GM21737 (cell line): ENCODE measurements around the gene PRG3.
"Not testable (repeated sequence)": the region's sequence is repeated elsewhere in the genome, so short reads cannot be mapped to it uniquely, and the experiment has no call there.

Experiments
- ATAC-seq: cut with Tn5 transposase; IDR thresholded peaks from one replicate; pipeline ENCODE4 v1.9.1; 2021; ENCODE audit warnings: mild to moderate bottlenecking, moderate library complexity; ENCODE audit not compliant: unreplicated experiment

Gene PRG3

DNA sequence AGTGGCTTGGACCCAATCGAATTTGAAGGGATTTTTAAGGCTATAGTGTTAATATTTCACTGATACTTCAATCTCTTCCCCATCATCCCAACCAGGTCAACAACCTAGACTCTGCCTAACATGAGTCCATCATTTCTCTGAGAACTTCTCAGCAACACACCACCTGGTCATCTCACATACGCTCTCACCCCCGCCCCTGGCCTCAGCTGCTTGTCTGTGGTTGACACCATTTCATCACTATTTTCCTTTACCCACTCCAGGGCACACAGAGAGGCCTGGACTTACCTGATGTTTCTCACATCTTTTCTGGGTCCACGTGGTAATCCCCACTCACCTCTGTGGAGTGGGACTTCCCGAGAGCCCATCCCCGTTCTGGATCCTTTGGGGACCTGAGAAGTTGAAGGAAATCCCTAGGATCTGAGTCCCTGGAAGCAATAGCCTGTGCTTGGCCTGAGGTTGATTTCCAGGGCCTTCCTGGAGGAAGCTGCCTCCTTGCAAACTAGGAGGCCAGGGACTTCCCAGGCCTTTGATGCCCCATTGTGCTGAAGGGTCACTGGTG, 39.6 kb downstream of the PRG3 start:
- ATAC-seq = no peak

DNA sequence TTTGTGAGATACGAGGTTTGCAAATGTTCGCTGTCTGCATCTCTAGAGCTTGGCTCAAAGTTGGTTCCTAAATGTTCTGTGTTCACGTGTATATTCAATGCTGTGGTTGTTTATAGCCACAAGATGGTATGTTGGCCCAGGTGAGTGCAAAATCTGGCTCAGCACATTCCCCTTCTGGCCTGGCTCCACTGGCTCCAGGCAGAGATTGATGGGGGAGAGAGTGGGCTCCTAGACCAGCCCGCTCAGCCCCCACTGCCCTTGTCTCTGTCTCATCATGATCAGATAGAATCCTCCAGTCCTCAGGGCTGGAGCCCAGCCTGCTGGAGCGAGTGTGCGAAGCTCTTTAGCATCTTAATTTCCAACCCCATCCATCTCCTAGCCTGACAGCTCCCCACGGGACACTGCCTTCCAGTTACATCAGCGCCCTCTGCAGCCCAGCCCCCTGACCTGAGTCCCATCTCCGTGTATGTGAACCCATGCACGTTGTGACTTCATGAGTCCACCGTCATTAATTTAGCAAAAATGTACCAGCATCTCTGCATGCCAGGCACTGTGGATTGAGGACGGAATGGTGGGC, 40.8 kb downstream of the PRG3 start:
- no peak for ATAC-seq

DNA sequence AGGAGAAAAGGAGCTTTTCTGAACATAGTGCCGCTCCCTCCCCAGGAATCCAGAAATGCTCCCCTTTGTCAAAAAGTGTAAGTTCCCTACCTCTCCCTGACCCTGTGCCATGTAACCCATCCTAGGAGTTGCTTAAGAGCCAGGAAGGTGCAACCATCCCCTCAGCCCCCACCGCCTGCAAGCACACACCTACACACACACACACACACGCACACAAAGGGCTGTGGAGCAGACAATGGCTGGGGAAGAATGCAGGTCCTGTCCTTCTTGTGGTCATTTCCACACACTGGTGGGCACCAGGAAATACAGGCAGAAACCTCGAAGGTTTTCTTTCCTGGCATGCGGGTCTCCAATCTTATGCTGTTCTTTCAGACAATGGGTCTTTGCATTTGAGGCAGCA, 41.6 kb downstream of the PRG3 start:
- no peak for ATAC-seq

DNA sequence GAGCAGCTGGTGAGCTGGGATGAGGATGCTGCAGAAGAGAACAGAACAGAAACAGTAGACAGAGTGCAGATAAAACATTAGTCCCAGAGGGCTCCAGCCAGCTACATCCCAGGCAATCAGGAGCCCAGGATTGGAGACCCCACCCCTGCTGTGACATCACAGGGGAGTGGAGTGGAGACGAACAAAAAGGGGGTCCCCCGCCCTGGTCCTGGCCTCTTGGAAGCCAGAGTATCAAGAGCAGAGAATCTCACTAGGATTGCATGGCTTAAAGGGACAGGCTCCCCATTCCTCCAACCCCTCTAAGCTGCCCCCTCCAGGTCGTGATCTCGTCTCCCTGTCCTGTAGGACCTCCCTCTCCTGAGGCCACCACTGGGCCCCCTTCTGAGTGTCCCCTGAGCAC, 42.8 kb downstream of the PRG3 start, which contains the start of gene P2RX3:
Gene P2RX3 (plus strand): TSS at position 211 of the 400 bp plus-strand sequence. CDS start 199 bp downstream, outside the sequence.
- no peak for ATAC-seq

DNA sequence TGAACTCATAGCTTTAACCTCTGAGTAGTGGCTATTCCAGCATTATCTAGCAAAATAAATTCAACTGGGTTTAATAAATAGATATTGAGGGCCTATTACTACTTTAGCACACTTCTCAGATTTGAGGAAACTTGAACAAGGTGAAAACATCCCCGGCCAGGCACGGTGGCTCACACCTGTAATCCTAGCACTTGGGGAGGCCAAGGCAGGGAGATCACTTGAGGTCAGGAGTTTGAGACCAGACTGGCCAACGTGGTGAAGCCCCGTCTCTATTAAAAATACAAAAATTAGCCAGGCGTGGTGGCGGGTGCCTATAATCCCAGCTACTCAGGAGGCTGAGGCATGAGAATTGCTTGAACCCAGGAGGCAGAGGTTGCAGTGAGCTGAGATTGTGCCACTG, 44.1 kb downstream of the PRG3 start:
- not testable (repeated sequence) for ATAC-seq

DNA sequence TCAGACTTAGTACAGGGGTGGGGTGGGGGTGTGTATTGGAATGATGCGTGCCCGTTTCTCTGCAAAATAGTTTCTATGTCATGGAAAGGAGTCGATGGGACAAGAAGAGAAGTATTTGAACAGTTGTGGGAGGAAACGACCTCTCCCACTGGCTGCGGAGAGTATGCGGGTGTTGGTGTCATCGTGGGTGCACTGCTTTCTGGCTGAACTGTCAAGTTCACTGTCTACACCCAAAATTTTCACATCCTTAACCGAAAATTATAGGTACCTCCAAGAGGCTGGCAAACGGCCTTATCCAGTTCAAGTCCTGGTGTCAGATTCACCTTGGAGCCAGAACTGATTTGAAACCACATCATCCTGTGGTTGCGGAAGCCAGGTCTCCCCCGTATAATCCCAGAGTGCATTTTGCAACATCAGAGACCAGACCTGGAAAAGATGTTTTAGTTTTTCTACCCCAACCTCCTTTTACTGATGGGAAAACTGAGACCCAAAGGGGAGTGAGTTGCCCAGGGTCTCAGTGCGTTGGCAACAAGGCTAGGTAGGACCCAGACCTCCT, 44.8 kb downstream of the PRG3 start:
- ATAC-seq = peak; percentile 0

DNA sequence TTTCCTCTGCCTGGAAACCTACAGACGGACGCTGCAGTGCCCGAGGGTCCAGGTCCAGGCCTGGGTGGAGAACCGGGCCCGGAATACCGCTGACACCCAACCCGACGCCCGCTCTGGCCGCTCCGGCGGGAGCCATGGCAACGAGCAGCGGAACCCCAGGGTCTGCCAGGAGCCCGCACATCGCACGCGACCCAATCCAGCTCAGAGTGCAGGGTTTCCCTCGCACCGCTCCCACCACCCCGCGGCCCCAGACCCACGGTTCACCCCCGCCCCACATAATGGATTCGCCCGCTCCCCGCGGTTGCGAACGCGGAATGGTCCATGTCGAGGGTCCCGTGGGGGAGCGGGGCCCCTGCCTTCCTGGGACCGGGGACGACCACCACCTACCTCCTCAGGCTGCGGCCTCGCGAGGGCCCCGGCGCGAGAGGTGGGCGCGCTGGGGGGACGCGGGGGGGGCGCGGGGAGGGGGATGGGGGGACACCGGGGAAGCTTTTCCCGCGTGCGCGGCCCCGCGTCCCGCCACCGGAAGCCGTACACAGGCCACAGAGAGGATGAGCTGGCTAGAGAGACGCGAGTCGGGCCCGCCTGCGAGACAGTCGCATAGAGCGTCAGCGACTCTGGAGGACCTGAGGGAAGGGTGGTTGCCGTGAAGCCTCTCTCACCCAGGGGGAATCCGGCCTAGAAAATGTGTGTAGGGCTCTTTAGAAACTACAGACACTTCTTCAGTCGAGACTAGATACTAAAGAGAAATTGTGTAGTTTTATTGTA, 45.4 kb downstream of the PRG3 start, which contains the start of gene SSRP1:
Gene SSRP1 (minus strand): TSS at position 550 of the 768 bp plus-strand sequence. CDS start 771 bp downstream, outside the sequence.
- ATAC-seq = peak; percentile 99

DNA sequence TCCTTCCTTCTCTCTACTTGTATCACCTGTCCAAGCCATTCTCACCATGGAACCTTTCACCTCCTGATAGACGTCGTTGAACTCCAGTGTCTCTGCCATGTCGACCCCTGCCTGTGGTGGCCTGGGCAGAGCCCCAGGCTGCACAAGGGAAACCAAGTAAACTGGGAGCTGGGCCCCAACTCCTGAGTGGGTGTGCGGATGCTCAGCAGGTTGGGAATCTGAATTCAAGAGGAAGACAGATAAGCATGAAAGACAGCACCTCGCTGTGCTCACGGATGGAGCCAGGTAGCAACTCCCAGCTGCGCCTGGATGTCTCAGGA, 46.0 kb downstream of the PRG3 start:
- ATAC-seq = no peak

DNA sequence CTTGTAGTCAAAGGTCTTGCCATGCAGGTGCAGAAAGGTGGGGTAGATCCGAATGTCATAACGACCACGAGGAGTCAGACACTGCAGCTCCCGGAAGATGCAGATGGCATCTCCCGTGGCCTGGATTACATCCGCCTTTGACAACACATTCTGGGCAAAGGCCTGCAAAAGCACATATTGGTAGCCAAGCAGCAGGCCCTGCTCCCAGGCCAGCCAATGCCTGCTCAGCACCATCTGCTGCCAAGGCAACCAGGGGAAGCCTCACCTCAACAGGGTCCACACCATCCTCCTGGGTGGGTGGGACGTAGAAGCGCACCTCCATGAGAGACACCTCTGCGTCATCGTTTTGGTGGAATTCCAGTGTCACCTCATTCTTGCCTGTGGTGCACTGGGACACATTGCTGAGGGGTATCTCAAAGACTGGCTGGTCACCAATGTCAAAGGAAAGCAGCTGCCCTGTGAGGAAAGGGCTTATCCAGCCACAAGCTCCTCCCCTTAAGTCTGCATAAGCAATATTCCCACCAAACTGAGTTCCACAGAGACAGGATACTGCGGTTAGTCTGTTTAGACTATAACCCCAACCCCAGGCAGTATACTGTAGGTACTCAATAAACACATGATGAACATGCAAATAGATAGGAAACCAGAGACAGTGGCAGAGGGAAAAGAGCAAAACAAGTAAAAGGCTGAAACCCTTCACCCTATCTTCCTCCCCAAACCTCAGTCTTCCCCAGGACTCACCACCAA, 48.1 kb downstream of the PRG3 start:
- no peak for ATAC-seq

DNA sequence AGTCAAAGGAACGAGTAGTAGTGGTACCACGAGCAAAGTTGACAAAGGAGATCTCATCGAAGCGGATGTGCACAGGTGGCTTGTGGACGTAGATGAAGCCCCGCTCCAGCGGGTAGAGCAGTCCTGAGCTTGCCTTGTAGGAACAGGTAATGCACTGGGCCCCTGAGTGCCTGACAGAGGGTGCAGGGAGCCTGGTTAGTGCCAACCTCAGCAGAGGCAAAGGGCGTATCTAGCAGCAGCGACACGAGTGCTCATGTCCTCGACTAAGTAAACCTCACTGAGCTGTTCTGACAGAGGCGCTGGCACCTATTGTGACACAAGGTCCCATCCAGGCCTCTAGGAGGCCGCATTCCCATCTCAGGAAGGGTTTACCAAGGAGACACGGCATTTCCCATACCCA, 49.2 kb downstream of the PRG3 start:
- ATAC-seq = no peak

DNA sequence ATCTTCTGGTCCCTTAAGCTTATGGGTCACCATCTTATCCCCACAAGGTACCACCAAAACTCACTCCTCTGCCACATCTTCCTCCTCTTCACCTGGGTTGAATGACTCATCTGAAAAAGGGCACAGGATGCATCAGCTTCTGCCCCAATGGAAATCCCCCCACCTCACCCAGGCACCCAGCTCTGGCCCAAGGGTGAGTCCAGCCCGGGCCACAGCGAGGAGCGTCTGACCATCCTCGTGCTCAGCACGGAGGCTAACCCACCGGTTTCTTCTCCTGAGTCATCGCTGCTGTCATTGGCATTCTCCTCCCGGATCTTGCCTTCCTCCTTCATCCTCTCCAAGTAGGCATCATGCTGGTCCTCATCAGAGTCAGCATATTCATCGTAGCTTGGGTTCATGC, 50.9 kb downstream of the PRG3 start:
- ATAC-seq = no peak

DNA sequence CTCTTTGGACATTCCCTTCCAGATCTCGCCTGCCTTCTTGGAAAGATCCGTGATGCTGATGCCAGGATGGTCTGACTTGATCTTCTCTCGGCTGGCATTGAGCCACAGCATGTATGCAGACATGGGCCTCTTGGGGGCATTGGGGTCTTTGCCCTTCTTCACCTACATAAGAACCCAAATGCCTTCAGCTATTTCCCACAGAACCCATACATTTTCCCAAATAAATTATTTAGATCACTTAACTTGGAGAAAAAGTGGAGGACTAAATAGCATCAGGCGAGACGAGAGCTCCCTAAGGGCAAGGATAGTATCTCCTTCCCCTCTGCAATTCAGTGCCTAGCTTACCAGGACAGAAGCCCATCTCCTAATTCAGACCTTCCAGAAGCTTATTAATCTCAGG, 53.2 kb downstream of the PRG3 start:
- no peak for ATAC-seq
